Femur (tissue), 1 donor: Measurements from ENCODE around the gene SLC12A4.
A peak's percentile ranks its signal among the peaks of the same experiment; 100 is the strongest.
"Not testable (repeated sequence)": the region's sequence is repeated elsewhere in the genome, so short reads cannot be mapped to it uniquely, and the experiment has no call there.

Experiments
- DNase-seq: peaks from one replicate; pipeline ENCODE4 v3.0.0-alpha.2; 2017

SLC12A4 gene

GRCh38 chr16:67924140-67924906 is 44.1 kb downstream of the SLC12A4 start:
- no peak for DNase-seq

GRCh38 chr16:67923414-67924116 is 44.9 kb downstream of the SLC12A4 start:
- peak; percentile 43 for DNase-seq

- no peak for DNase-seq
Observed at GRCh38 chr16:67922740-67923139, 45.7 kb downstream of the SLC12A4 start.

GRCh38 chr16:67922221-67922620 is 46.2 kb downstream of the SLC12A4 start:
- DNase-seq, result no peak

- DNase-seq, result peak; percentile 43
Observed at GRCh38 chr16:67919622-67920221, 48.7 kb downstream of the SLC12A4 start.

GRCh38 chr16:67917852-67918236 is 50.6 kb downstream of the SLC12A4 start:
- DNase-seq, result no peak

GRCh38 chr16:67917140-67917851 is 51.1 kb downstream of the SLC12A4 start:
- DNase-seq, result peak; percentile 82

- no peak for DNase-seq
Observed at GRCh38 chr16:67915831-67916723, 52.4 kb downstream of the SLC12A4 start.

- not testable (repeated sequence) for DNase-seq
Observed at GRCh38 chr16:67915496-67915769, 53.0 kb downstream of the SLC12A4 start.

GRCh38 chr16:67914758-67915495 is 53.5 kb downstream of the SLC12A4 start:
- no peak for DNase-seq

GRCh38 chr16:67910158-67910557 is 58.3 kb downstream of the SLC12A4 start:
- DNase-seq, result peak; percentile 74

- no peak for DNase-seq
Observed at GRCh38 chr16:67909056-67909742, 59.2 kb downstream of the SLC12A4 start.

GRCh38 chr16:67907397-67908180 is 60.8 kb downstream of the SLC12A4 start:
- no peak for DNase-seq

GRCh38 chr16:67902831-67903230 is 65.6 kb downstream of the SLC12A4 start:
- DNase-seq, result no peak

- DNase-seq, result no peak
Observed at GRCh38 chr16:67901734-67902133, 66.7 kb downstream of the SLC12A4 start.

- peak; percentile 75 for DNase-seq
Observed at GRCh38 chr16:67897231-67897630, 71.2 kb downstream of the SLC12A4 start.

- DNase-seq, result no peak
Observed at GRCh38 chr16:67893743-67894399, 74.6 kb downstream of the SLC12A4 start.
